GM18858 (cell line): ENCODE data around the gene RANBP3L.
"Not testable (repeated sequence)": the region's sequence is repeated elsewhere in the genome, so short reads cannot be mapped to it uniquely, and the experiment has no call there.

Source experiments
- ATAC-seq: cut with Tn5 transposase; IDR thresholded peaks from one replicate; pipeline ENCODE4 v1.9.1; 2021; ENCODE audit not compliant: unreplicated experiment

The RANBP3L gene

DNA sequence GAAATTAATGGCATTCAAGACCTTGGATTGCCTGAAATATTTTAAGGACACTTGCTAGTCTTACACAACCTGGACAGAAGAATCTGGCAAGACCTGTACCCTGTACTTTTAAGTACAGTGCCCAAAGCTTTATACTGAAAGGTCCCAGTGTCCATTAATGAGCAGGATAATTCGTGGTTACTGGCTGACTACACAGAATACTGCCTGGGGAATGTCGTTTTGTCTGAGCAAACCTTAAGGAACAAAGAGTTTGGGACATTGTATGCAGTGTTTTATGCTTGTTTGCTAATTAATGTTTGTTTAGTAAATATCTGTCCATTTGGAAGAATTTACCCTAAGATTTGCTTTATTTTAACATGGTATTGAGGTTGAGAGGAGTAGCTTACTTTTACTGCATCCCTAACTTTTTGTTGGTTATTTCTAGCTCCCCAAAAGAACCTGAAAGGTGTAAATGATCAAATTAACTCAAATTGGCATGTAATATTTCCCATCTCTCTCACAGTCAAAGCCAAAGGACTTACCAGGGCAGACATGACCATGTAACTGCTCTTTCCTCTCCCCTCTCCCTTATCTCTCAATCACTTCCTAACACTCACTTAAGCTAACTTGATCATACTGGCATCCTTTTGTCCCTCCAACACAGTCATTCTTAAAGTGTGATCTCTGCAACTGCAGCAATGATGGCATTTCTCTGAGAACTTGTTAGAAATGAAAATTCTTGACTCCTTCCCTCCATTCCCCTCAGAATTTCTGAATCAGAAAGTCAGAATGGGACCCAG, 15.7 kb downstream of the RANBP3L start:
- no peak for ATAC-seq

DNA sequence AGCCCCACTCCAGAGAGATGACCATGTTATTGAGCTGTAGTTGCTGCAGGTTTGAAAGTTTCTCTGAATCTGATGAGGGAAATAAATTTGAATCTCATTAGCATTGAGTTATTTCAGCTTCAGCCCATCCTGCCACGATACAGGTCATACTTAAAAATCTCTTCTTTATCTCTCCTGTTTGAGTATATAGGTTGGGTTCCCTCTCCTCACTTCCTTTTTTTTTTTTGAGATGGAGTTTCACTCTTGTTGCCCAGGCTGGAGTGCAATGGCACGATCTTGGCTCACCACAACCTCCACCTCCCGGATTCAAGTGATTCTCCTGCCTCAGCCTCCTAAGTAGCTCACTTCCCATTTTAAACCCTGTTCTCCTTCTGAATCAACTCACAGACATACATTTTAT, 17.9 kb downstream of the RANBP3L start:
- not testable (repeated sequence) for ATAC-seq

DNA sequence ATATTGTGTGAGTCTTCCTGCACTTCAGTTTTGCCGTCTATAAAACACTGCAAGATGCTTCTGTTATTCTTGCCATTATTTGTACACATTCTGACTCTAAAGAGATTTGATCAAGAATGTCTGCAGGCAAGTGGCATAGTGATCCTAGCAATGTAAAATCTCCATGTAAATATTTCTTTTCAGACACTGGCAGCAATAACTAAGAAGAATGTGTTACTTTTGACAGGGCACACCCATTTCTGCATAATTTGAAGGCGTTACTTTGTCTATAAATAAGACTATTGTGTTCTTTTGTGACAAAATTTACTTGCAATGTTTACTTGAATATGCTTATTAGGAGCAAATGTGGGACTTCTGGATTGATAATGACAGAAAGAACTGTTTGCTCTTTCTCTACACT, 20.1 kb downstream of the RANBP3L start:
- ATAC-seq = no peak

DNA sequence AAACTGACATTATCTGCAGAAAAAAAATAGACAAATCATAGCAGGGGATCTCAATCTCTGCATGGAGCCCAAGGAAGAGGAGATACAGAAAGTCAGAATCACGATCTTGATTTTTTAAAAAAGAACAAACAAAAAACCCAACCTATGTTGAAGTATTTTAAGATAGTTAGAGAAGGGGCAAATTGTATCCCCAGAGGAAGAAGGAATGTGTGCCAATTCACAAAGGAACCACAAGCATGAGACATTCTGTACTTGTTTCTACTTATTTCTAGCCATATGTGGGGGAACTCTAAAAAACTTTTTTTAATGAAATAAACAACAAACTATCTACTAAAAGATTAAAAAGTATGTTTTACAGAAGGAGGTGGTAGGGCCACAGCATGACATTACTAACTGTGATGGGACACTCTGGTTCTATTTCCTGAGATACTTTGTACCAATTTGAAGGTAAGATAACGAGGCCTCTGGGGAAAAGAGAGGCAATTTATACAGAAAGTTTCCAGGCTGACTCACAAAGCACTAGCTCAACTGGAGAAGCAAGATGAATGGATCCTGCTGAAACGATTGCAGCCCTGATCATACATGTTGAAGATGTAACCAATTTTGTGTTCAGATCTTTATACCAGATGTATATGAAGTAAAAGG, 22.5 kb downstream of the RANBP3L start:
- no peak for ATAC-seq

DNA sequence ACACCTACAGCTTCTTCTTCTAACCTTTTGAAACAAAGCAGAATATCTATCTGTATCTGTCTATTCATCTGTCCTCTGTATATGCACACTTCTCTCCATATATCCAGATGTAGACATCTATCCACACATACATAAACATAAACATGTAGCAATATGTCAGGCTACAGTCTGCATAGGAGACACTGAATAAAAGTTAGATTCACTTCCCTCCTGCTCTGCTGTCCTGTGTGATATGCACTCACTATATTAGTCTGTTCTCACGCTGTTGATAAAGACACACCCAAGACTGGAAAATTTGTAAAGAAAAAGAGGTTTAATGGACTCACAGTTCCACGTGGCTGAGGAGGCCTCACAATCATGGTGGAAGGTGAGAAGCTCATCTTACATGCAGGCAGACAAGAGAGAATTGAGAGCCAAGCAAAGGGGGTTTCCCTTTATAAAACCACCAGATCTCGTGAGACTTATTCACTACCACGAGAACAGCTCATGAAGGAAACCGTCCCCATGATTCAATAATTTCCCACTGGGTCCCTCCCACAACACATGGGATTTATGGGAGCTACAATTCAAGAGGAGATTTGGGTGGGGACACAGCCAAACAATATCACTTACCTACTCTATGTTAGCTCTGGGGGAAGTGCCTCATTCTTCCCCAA, 24.1 kb downstream of the RANBP3L start:
- ATAC-seq = no peak

DNA sequence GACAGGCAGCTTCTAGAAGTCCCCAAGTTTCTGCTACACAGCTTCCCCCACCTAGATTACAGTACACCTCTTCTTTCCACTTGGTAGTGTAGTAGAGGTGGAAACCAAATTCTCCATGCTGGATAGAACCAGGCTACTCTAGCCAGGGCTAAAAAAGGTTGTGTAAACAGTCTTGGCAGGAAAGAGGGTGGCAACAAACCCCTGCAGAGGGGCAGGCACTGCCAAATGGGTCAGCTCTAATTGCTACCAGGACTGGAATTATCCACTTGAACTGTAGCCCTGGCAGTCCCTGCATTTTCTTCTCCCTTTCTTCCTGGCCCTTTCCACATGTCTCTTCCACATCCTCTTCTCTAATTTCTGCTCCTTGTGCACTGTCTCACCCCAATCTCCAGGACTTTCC, 24.8 kb downstream of the RANBP3L start:
- ATAC-seq = no peak

DNA sequence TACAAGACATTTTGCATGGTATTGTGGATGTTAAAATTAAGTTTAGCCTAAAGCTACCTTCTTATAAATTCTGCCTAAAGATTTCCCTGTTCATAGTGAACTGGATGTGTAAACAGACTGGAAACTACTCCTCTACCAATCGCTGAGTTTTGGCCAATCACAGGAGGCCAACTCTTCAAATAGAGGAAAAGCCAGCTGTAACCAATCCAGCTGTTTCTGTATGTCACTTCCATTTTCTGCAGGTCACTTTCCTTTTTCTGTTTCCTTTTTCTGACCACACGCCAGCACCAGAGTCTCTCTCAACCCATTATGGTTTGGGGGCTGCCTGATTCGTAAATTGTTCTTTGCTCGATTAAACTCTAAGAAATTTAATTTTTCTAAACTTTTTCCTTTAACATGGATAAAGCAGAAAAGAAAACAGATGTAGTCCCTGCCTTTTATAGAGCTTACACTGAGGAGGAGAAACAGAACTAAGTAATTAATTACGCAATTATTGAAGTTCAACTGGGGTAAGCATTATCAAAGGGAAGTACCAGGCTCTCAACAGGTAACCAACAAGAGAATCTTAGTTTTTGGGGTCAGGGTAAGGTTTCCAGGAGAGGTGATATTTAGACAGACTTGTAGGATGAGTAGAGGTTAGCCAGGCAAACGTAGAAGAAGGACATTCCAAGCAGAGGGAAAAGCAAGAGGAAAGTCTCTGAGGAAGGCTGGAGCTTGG, 27.7 kb downstream of the RANBP3L start:
- no peak for ATAC-seq

DNA sequence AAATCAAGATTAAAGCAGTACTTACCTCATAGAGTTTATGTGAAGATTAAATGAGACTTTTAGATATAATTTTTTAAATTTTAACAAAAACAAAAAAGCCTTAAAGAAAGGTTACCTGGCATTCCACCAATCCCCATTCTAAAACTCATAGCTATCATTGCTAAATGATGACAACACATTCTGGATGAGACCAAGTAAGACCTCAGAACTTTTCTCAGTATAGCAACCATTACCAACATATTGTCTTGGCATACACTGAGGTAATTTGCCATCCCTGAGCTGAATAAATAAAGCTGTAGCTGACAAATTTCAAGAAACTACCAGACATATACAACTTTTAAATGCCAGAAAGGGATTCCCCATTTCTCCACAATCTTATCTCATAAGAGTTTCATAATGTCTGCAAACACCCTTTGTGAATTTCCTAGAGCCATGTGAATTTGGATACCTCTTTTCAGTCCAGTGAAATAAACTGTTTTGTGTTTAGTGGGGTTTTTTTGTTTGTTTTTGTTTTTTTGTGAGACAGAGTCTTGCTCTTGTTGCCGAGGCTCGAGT, 29.5 kb downstream of the RANBP3L start:
- no peak for ATAC-seq

DNA sequence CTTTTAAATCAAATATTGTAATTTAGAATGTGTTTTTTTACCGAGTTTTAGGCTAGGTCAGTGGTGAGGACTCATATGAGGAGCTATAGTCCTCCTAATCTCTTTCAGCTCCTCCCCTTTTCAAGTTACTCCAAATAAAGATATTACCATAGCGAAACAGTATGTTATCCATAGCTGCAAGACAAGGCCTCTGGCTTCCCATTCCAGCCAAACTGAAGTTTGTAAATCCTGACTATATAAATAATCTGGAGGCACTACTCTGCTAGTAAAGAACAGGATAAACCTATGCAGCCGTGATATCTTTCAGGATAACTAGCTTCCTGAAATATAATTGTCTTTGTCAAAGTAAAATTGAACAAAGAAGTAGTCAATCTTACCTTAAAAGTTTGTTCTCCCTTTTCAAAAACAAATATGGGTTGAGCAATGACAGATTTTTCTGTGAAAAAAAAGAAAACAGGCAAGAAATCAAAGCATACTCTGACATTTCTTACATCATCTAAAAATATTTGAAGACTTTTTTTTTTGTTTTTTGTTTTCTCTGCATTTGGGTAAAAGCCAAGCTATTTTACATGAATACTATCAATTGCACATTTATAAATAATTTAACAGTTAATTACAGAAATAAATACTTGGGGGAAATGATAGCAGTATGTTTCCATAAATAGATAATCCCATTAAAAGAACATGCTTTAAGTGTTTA, 30.7 kb downstream of the RANBP3L start:
- no peak for ATAC-seq

DNA sequence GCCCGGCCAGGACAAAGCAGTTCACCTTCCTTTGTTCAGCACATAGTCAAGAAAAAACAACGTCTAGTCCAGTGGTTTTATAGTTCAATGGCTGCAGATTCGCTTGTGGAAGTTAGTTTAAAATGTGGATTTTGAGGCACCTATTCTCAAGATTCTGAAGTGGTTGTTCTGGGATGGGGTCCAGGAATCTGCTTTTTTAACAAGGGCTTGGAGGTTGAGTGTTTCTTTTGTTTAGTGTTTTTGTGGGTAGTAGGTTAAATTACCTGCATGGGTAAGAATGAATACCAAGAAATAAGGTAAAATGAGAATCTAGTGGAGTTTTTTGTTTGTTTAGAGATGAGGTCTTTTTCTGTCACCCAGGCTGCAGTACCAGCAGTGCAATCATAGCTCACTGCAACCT, 31.5 kb downstream of the RANBP3L start:
- no peak for ATAC-seq

DNA sequence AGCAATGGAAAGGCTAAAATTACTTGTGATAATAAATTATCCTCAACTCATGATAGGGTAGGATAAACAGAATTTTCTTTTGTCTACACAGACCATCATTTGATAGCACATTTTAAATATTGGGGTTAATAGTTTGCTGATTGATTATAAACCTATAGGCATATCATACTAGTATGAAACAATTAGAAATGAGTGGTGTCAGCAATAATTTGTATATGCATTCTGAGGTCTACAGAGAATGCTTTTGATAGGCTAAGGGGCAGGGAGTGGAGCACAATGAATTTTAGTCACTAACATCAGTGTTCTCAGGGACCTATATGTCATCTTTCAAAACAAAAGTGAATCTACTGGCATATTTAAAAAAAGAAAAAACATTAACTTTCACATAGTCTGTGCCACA, 32.2 kb downstream of the RANBP3L start:
- no peak for ATAC-seq

DNA sequence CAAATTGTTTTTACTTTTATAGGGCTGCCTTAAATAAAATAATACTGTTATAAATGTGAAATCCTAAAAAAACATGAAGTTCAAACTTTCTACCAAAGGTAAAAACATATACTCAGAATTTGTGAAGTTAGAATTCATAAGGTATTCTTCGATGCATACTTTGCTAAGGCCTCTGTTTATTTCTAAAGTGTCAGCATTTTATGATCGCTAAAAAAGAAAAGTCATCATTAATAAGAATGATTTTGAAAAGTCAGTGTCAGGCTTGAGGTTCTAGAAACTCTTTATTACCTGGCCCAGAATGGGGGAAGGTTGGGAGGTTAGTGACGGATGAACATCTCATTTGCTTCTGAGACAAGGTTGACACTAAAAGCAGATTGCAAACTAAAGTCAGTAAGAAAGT, 33.8 kb downstream of the RANBP3L start:
- ATAC-seq = no peak

DNA sequence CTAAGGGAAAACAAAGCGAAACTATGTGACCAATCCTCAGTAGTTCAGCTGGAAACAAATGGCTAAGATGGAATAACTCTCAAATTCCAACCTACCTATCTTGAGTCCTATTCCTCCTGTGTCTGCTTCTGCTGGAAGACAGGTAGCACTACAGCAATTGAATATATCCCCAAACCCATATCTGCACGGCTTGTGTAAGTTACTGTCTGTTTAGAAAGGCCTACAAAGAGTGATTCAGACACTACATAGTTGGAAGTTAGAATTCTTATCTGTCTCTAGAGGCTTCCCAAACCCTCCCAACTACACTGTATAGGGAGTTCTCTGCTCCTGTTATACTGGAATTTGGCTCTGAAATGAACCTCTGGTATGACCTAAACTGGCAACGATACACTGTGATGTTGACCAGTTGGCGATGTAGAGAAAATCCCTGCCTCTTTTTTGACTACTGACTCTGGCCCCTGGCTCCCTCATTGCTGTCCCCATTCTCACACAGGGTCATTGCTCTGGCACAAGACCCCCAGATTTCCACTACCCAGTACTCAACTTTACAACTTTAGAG, 37.4 kb downstream of the RANBP3L start:
- no peak for ATAC-seq

DNA sequence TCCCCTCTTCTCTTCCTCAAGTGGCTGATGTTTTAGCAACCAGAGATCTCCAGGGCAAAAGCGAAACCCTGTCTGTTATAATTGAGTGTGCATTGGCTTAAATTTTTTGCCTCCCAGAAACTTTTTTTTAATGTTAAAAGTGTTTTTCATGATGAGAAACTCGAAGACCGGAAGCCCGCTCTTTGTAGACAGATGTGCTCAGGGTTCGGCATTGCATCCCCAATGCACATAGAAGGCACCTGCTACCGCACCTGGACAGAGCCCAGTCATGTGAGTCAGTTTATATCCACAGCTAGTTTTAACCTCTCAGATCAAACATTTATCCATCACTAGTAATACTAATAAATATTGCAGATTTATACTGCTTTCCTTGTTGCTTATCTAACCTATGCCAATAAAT, 40.5 kb downstream of the RANBP3L start:
- no peak for ATAC-seq

DNA sequence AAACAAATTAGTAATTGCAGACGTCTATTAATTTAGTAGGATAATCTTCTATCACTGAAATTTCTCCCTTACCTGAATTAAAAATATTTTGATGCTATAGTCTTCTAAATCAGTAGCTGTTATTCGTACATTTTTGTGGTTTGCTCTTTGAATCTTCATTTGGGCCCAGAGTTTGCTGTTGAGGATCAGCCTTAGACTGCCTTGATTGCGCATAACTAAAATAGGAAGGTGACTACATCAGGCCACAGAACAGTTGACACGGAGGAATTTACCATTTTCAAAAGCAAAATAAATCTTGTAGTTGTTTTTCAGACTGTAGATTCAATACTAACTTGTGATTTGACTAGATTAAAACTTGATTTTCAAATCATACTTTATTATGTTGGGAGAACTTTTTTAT, 48.1 kb downstream of the RANBP3L start:
- ATAC-seq = no peak

DNA sequence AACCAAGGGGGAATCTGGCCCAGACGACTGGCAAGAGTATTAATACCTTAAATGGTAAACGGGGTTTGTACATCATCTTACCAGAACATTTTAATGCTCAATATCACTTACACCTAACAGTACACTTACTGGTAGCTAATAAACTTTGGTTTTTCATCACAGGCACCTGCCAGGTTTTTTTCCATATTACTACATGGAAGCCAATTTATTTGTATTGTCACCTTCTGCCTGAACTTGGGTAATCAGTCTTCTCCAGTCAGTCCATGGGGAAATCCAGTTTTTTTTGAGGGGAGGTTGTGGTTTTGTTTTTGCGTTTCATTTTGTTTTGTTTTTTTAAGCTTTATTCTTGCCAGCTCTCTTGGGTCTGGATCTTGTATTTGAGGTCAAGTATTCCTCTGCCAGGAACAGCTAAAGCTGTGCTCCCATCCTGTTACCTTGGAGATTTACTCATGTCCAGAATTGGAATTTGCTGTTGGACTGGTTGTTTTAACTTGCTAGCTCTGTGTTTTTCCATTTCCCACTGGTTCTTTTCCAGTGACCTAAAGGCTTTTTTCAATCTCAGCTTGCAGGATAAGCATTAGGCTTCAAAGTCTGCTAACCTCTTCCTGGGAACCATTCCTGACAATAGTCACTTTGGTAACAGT, 48.9 kb downstream of the RANBP3L start:
- ATAC-seq = no peak

DNA sequence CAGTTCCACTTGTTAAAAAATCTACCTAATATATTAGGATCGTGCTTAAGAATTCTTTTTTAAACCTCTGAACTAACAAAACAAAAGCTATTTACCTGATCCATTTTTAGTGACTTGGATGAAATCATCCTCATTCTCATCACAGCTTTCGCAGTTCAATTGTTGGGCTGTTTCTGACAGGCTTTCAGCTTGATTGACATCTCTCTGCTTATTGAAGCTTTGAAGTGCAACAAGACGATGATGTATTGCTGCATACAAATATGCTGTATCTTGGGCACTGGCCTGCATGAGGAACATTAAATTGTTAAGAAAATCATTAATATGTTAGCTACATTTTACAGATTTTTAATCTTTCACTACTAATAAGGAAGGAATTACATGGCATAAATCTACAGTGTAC, 50.5 kb downstream of the RANBP3L start:
- ATAC-seq = no peak

DNA sequence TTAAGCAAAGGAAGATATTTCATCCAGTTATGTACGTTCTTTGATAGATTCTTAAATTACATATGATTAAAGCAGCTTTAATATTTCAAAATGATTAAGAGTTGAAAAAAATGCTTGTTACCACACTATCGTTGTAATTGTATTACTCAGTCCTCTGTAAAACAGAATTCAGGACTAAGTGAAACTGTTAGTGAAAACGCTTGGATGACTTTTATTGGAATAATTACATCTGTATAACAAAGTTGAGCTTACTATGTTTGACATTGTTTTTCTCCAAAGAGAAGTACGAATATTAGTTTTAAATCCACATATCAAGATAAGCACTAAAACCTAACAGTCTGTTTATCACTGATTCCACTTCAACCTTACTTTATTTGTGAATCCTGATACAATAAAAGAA, 51.3 kb downstream of the RANBP3L start:
- no peak for ATAC-seq

DNA sequence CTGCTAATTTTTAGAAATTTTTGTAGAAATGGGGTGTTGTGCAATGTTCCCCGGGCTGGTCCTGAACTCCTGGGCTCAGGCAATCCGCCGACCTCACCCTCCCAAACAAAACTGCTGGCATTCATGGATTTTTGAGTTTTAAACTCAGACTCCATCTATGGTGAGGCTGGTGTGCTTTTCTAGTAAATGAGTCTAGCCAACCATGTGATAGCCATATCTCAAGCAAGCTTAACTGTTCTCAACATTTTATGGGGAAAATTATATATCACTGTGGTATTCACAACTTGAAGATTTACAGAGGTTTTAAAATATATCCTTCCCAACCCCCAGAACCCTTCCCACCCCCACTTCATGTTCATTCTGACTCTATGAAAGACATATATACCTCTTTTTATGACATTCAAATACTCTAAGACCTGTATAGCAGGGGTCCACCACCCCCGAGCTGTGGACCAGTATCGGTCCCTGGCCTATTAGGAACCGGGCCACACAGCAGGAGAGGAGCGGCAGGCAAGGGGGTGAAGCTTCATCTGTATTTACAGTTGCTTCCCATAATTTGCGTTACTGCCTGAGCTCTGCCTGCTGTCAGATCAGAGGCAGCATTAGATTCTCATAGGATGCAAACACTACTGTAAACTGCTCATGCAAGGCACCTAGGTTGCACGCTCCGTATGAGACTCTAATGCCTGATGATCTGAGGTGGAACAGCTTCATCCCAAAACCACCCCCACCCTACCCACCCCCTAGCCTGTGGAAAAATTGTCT, 55.5 kb downstream of the RANBP3L start:
- ATAC-seq = no peak
